ENCODE data around the gene SCARB1.

DNA sequence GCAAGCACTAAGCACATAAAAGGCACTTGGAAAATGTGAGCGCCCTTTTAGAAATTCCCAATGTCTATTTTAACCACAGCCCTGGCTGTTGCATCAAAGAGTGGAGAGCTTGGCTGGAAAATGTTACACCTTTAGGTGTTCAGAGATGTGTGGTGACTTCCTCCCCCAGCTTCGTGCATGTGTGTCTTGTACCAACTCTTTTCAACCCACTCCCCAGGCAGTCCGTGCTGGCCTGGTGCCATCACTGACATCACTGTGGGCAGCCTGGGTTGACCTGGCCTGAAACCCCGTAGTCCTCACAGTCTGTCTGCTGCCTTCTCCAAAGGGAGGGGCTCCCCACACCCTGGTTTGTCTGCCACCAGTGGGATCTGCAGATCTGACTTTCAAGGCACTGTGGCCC lies 101.8 kb downstream of the SCARB1 start:
- no peak for TF ChIP-seq POLR2A (IDR thresholded peaks at IDR 0.05)
- TF ChIP-seq, protein P1, sequence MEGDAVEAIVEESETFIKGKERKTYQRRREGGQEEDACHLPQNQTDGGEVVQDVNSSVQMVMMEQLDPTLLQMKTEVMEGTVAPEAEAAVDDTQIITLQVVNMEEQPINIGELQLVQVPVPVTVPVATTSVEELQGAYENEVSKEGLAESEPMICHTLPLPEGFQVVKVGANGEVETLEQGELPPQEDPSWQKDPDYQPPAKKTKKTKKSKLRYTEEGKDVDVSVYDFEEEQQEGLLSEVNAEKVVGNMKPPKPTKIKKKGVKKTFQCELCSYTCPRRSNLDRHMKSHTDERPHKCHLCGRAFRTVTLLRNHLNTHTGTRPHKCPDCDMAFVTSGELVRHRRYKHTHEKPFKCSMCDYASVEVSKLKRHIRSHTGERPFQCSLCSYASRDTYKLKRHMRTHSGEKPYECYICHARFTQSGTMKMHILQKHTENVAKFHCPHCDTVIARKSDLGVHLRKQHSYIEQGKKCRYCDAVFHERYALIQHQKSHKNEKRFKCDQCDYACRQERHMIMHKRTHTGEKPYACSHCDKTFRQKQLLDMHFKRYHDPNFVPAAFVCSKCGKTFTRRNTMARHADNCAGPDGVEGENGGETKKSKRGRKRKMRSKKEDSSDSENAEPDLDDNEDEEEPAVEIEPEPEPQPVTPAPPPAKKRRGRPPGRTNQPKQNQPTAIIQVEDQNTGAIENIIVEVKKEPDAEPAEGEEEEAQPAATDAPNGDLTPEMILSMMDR (IDR thresholded peaks at IDR 0.05), result no peak

Measured in body of pancreas (tissue), 4 donors.